ENCODE results near the gene PPP6R1. TPM values are rescaled to one million over a fixed set of nuclear protein-coding genes. Genes with fewer than 3 reads are reported as not detected.

The PPP6R1 gene
- total and polyA plus RNA-seq, 8 donors: 15.3 to 33.1 (median 21.5) TPM

GRCh38 chr19:55229145-55229788 is 29.6 kb downstream of the PPP6R1 start:
- no peak for FAIRE-seq

GRCh38 chr19:55228403-55229031 is 30.3 kb downstream of the PPP6R1 start, which contains the start of gene TMEM86B:
Gene TMEM86B (minus strand): TSS chr19:55228763. CDS start chr19:55228741, 22 bp downstream.
- H3K27ac ChIP-seq: no peak within 1 kb of the TSS
- FAIRE-seq (no peak), ATAC-seq (peak in 3 of 4 donors; percentile 59 to 70 (median 64)), DNase-seq (peak in 2 of 6 donors; percentile 21 to 53)
- H3K4me1 ChIP-seq: no peaks in the 10 kb centered on the region
- TF ChIP-seq CTCF (IDR thresholded peaks at IDR 0.05): no peak
- H3K36me3 ChIP-seq: peaks cover 0 to 26% (median 7%) of the 10 kb centered on the region in 3 donors
- intact Hi-C loops (cut with DNase I): no loop called here
- WGBS, 2 donors: 44 to 60% methylated on average over 9 to 12 of the region's 12 CpGs
- H3K4me3 ChIP-seq: no peak within 1 kb of the TSS
- no peaks in the 10 kb centered on the region for H3K27me3 ChIP-seq
- no peaks in the 10 kb centered on the region for H3K9me3 ChIP-seq

More at GRCh38 chr19:55229145-55229788, 29.6 kb downstream of the PPP6R1 start:
- H3K9me3 ChIP-seq: no peaks in the 10 kb centered on the region
- H3K36me3 ChIP-seq: peaks cover 0 to 30% (median 7%) of the 10 kb centered on the region in 3 donors
- H3K4me3 ChIP-seq: no peak overlapping the region
- TF ChIP-seq CTCF (IDR thresholded peaks at IDR 0.05): no peak
- no peaks in the 10 kb centered on the region for H3K27me3 ChIP-seq
- ATAC-seq: no peak
- H3K4me1 ChIP-seq: no peaks in the 10 kb centered on the region
- no peak overlapping the region for H3K27ac ChIP-seq
- DNase-seq: peak in 1 of 6 donors; percentile 15
- WGBS, 2 donors: 94 to 97% methylated on average over 18 of the region's 18 CpGs
- intact Hi-C loops (cut with DNase I): no loop called here

DNA sequence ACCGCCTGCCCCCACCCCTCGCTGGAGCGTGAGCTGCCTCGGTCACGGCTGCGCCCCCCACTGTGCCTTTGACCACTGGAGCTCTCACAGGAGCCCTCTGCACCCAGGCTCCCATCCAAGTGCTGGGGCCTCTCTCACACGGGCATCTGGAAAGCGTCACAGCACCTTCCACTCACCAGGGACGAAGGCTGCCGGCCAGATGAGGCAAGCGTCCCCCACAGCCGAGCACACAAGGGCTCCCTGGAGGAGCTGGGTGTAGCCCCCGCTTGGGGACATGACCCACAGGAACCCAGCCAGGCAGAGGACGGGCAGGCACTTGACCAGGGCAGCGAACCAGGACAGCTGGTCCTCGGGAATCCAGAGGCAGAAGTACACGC is 30.8 kb downstream of the PPP6R1 start:
- 82 to 88% methylated on average over 17 of the region's 17 CpGs for WGBS, 2 donors
- no peak overlapping the region for H3K27ac ChIP-seq
- DNase-seq: peak in 2 of 6 donors; percentile 27 to 64
- intact Hi-C loops (cut with DNase I): no loop called here
- TF ChIP-seq CTCF (IDR thresholded peaks at IDR 0.05): no peak
- H3K4me3 ChIP-seq: no peak overlapping the region
- ATAC-seq: peak in 1 of 4 donors; percentile 7
- H3K4me1 ChIP-seq: no peaks in the 10 kb centered on the region
- no peaks in the 10 kb centered on the region for H3K27me3 ChIP-seq
- FAIRE-seq: no peak
- no peaks in the 10 kb centered on the region for H3K9me3 ChIP-seq
- peaks cover 0 to 23% (median 7%) of the 10 kb centered on the region in 3 donors for H3K36me3 ChIP-seq

GRCh38 chr19:55227241-55228014 is 31.4 kb downstream of the PPP6R1 start:
- no peak overlapping the region for H3K27ac ChIP-seq
- no peak overlapping the region for H3K4me3 ChIP-seq
- peaks cover 0 to 17% (median 7%) of the 10 kb centered on the region in 3 donors for H3K36me3 ChIP-seq
- DNase-seq (peak in 1 of 6 donors; percentile 76), FAIRE-seq (no peak), ATAC-seq (peak in 1 of 4 donors; percentile 2)
- TF ChIP-seq CTCF (IDR thresholded peaks at IDR 0.05): no peak
- WGBS, 2 donors: 94 to 95% methylated on average over 23 to 25 of the region's 25 CpGs
- H3K27me3 ChIP-seq: no peaks in the 10 kb centered on the region
- intact Hi-C loops (cut with DNase I): no loop called here
- no peaks in the 10 kb centered on the region for H3K4me1 ChIP-seq
- H3K9me3 ChIP-seq: no peaks in the 10 kb centered on the region

Data from pancreas (tissue), 10 donors.